NCI-H2227 (cell line): ENCODE measurements around the gene RTP2.
"Not testable (repeated sequence)": the region's sequence is repeated elsewhere in the genome, so short reads cannot be mapped to it uniquely, and the experiment has no call there.

Experiments
- DNase-seq: peaks from one replicate; lab custom pipeline; 2025; ENCODE audit not compliant: unreplicated experiment; lab: John Stamatoyannopoulos, UW

Gene RTP2

DNA sequence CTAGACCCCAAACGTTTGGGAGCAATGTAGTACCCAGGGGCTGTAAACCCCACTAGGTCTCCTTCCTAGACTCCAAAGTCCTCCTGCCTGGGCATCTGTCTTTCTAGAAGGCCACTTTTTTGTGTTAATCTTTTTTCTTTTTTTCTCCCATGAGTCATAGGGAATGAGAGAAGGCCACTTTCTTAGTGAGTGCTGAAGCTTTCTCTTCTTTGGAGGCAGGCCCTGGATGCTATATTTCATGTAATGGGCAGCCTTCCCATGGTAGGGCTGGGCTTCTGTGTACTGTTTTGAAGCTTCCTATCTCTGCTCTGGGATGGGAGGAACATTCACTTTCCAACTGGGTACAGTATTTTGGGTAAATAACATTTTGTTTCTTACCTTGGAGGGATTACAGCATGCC, 15.2 kb upstream of the RTP2 start:
- no peak for DNase-seq

DNA sequence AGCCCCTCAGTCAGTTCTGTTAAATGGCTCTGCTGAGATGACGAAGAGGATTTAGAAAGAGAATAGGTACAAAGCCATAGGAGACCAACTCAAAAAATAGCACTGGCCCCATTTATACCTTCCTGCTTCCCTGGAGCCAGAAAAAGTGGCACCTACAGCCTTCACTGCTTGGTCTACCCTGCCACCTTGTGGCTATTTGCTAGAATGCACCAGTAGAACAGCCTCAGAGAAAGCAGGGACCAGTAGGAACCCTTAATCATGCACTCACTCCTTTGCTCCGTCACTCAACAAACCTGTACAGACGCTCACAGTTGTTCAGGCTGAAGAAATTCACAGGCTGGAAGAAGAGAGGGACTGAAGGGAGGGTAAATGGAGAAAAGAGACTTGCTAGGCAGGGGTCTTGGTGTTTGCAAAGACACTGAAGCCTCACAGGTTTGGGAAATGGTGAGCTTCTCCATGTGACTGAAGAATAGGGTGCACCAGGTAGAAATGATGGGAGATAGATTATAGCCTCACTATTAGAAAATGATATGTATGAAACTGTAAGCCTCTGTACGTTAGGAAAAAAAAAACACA, 12.1 kb upstream of the RTP2 start:
- peak; percentile 76 for DNase-seq

DNA sequence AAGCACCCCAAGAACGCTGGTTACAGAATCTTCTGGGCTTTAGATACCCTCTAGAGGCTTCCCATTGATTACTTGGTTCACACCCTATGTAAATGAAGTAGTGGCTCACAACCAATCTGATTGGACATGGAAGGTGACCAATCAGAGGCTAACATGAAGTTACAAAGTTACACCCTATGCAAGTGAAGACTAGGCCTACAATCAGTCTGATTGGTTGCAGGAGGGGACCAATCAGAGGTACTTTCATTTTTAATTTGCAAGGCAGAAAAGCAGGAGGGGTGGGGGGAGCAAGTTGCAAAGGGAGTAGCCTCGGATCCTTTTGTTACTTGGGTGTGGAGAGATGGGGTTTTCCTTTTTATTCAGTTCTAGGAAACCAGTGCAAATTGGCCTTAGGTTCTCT, 11.1 kb upstream of the RTP2 start:
- DNase-seq, result no peak

DNA sequence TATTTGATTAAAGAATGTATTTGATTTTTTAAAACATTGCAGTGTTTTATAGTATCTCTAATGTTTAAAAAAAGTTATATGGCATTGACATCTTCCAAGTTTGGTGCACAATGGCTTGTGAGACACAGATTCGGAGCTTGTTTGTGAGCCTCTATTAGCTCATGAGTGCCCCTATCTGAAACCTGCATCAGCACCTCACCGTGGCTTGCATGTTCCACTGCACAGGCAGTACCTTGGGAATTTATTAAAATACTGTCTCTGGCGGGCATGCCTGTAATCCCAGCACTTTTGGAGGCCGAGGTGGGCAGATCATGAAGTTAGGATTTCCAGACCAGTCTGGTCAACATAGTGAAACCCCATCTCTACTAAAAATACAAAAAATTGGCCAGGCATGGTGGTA, 6.8 kb upstream of the RTP2 start:
- DNase-seq, result no peak

DNA sequence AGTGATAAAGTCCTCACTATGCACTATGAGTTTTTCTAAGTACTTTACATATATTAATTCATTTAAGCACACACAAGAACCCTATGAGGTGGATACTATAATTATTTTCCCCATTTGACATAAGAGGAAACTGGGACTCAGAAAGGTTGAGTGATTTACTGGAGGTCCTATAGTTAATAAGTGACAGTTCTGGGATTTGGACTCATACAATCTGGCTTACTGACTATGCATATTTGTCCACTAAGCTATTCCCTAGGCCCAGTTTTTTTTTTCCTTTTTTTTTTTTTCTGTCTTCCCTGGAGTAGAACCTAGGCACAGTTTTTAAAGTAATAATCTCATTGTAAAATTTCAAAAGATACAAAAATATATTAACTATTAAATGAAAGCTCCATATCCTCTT, 6.3 kb upstream of the RTP2 start:
- DNase-seq, result no peak

DNA sequence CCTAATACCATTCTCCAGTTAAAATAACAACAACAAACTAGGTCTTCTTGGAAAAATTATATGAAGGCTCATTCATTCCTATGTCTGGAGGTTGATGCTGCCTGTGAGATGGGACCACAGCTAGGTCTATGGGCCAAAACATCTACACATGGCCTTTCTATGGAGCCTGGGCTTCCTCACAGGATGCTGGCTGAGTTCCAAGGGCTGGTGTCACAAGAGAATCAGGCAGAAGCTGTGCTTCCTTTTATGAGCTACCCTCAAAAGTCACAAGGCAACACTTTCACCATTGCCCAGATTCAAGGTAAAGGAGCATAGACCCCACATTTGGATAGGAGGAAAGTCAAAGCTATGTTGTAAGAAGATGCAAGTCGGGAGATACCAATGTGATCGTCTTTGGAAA, 4.6 kb upstream of the RTP2 start:
- DNase-seq, result no peak

DNA sequence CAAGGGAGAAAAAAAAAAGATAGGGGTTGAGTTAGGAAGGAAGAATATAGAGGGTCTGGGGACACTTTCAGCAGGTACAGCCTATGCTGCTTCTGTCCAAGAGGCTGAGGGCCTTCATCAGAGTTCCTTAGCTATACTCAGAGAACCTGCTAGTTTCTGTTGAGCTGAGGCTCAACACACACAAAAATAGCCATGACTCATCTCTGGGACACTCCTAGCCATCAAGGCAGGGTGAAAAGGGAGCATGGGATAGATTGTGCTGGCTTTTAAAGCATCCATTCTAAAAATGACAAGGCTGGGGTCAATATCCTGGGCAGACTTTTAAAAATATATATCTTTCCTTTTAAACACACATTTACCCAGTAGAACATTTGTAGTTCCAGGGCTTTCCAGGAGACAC, 2.8 kb upstream of the RTP2 start:
- DNase-seq, result no peak

DNA sequence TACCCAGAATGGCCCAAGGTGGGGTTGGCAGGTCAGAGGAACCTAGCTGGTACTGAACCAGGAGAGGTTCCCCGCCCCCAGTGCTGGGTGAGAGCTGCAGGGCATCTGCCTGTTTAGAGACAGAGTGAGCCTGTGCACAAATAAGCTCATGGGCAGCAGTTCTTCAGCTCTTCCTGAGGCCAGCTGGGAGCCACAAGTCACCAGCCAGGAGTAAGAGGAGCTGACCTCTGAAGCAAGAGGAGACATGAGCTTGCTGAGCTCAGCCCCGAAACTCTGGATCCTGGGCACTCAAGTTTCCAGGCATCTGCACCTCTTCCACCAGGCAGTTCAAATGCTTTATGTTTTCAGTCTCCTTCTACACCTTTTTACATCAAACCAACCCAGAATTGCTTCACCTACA, 2.1 kb downstream of the RTP2 start:
- DNase-seq, result no peak

DNA sequence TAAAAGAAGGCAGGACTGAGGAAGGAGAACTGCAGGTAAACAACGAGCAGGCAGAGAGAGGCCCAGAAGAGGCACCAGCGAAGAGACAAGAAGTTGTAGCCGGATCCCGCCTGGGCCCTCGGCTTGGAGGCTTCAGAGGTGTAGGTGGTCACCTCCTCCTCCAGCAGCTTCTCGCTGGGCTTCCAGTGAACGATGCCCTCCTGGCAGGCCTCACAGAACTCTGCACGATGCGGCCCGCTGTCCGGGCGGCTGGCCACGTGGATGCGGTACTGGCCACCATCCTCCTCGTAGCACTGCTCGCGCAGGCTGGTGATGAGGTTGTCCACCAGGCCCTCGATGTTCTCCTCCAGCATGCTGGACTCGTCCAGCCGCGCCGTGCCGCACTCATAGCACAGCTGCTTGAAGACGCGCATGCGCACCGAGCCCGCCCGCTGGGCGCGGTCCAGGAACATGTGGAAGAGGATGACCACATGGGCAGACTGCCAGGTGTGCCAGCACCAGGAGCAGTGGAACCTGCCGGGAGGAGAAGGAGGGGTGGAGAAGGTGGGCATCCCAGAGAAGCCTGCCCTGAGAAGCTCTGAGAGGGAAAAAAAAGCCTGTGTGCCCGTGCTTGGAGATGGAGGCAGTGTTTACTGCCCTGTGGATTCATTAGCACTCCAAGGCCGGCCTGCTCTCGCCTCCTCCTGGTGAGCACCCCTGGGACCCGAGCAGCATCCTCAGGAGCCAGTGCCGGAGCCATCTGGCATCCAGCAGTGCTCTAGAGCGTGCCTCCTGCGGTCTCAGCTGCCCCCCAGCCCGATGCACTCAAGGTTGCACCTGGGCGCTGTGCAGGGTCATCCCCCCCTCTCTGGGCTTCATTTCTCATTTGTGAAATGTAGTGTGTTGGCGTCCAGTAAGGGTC, 3.6 kb downstream of the RTP2 start:
- no peak for DNase-seq

DNA sequence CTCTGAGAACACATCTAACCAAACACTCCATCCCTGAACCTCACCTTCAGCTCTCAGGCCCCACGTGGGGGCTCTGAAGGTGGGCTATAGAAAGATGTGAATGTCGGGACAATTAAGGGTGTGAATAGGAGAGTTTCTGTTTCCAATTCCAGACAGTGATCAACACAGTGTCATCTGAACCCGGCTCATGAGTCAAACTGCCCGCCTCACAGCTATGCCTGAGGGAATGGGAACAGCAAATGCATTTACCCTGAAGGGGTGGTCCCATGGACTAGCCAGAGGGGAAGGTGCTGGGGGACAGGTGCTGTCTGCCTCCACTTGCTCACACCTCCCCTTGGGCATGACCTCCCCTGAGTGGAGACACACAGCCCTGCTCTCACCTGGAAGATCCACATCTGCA, 6.3 kb downstream of the RTP2 start:
- DNase-seq, result no peak

DNA sequence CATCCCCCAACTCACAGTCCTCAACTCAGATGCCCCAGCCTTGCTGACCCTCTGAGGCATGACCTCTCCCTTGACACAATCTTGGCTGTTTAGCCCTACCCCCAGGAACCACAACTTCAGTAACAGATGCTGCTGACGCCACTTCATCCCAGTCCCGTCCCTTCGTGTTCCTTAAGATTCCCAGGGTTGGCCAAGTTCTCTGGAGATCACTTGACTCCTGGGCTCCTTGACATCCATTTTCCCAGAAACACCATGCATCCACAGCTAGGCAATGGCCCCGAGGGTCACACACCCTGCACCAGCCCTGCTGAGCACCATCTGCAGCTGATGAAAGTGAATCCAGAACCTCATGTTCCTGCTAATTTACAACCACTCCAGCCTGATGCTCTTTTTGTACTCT, 6.9 kb downstream of the RTP2 start:
- DNase-seq, result no peak

DNA sequence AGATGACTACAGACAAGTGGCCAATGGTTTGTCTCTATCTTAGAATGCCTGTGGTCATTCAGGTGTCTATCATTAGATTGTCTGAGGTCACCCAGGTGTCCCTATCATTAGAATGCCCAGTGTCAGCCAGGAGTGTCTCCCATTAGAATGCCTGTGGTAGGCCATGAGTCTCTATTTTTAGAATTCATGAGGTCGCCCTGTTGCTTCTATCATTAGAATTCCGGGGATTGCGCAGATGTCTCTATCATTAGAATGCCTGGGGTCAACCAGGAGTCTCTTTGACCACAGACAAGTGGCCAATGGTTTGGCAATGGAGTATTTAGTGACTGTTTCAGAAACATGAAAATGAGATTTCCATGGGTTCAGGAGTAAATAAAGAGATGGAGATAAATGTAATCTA, 7.6 kb downstream of the RTP2 start:
- no peak for DNase-seq

DNA sequence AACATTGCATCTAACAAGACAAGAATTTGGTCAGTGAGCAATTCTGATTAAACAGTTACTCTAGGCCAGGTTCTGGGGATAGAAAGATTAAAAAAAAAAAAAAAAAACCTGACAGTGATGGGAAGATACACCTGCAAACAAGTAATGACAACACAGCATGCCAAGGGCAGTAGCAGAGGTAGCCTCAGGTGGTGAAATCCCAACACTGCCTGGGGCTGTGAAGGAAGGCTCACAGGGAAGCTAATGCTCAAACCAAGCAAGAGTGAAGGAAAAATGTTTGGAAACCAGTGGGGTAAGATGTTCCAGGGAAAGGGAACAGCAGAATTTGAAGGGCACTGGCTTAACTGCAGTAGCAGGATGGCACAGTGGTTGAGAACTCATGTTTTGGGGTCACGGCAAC, 8.9 kb downstream of the RTP2 start:
- no peak for DNase-seq

DNA sequence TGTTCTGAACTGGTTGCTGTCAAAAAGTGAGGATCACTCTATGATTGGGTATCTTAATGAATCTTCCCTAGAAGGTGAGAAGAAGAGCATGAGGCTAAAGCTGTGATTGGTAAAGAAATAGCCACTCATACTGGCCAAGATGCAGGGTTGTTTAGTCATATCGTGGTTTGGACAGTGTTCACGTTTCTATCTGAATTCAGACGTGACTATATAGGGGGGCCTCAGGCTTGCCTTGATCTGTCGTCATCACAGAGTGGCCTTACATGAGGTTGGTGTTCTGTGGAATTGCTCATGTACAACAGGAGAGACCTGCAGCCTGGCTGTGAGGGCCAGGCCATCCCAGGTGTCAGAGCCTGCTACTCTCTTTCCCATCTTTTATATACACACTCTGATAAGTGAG, 12.4 kb downstream of the RTP2 start:
- no peak for DNase-seq

DNA sequence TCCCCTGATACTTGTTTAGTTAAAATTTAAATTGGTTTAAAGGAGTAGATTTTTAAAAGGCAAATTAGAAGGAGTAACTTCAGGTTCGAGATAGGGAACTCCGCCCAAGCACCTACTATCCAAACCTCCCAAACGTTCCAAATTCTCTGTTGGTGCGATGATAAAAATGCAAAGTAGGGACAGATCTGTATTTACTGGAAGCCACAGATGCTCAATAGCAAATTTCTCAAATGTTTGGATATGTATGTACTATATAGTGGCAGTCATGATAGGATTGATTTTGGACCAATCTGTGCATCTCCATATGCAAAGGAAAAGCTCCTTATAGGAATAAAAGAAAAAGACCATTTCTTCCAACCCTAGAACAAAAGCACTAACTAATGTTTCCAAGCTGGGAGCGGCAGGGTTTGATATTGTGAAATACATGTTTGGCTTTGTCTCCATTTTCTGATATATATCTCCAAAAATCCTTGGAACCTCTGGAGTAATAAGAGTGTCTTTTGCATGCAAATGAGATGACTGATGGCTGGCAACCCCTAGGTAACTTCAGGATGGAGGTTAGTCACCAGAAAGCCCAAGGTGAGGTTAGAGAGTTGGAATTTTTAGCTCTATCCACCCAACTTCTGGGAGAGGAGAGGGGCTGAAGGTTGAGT, 15.6 kb downstream of the RTP2 start:
- no peak for DNase-seq

DNA sequence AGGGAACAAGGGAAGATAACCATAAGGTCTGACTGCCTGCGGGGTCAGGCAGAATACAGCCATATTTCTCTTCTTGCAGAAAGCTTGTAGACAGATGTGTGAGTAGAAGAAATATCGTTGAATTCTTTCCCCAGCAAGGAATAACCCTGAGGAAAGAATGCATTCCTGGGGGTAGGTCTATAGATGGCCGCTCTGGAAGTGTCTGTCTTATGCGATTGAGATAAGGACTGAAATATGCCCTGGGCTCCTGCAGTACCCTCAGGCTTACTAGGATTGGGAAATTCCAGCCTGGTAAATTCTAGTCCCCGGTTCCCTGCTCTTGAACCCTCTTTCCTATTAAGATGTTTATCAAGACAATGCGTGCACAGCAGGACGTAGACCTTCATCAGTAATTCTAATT, 16.4 kb downstream of the RTP2 start:
- DNase-seq, result no peak

DNA sequence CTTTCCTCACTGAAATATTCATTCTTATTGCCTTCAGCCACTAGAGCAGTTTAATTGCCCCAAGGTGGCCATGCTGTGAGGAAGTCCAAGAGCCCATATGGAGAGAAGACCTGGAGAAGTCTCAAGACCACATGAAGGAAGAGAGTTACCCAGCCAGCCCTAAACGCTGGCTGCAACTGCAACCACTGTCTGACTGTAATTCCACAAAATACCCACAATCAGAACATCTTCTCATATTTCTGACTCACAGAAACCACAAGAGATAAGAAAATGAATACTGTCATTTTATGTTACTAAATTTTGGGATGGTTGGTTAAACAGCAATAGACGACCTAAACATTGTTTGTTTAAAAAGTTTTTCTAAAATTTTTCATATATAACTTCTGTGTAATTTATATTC, 17.5 kb downstream of the RTP2 start:
- no peak for DNase-seq

DNA sequence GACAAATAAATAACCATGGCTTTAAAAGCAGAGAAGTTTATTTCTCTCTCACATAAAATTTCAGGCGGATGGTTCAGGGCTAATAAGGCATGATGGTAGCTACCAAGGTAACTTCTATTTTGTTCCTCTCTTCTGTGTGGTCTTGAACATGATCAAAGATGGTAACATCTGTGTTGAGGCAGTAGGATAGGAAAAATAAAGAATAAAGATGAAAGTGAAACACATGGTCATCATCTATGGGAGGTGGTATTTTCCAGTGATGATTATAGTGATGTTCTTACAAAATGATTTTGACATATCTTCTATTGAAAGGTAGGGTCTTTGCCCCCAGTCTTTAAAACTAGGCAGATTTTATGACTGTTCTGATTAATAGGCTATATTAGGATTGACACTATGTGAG, 17.9 kb downstream of the RTP2 start:
- DNase-seq, result no peak

DNA sequence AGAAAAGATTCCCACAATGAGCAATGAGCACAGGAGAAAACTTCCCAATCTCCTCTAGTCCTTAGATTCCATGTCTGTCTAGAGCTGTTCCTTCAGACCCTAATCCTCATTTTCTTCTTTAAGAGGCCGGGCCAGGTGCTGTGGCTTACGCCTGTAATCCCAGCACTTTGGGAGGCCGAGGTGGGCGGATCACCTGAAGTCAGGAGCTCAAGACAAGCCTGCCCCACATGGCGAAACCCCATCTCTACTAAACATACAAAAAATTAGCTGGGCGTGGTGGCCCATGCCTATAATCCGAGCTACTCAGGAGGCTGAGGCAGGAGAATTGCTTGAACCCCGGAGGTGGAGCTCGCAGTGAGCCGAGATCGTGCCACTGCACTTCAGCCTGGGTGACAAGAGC, 20.6 kb downstream of the RTP2 start:
- not testable (repeated sequence) for DNase-seq

DNA sequence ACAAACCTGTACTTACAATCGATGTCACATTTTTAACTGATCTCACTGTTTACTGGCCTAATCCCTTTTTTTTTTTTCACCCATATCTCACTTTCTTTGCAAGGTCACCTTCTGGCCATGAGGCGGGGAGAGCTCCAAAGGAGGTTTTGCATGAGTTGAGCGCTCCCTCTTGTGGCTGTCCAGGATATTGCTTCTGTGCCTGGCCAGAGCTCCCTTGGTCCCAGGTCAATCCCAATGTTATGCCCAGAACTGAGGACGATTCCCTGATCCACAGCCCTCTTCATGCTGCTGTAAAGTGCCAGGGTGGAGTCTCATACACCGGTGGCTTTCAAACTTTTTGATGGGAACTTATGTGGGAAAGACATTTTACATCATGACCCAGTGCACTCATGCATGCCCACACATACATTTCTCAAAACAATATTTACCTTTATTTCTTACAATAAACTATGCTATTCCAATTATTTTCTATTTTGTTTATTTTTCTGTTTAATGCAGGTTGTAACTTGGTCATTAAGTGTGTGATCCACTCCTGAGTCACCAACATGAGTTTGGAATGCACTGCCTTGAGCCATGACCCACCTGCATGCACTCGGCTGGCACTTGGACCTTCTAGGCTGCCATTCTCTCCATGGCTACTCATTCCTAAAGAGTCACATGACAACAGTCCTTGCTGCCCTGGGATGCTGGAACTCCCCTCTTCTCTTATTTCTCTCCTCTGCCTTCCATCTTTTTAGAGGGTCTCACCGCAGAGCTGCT, 22.5 kb downstream of the RTP2 start:
- DNase-seq, result peak; percentile 64

DNA sequence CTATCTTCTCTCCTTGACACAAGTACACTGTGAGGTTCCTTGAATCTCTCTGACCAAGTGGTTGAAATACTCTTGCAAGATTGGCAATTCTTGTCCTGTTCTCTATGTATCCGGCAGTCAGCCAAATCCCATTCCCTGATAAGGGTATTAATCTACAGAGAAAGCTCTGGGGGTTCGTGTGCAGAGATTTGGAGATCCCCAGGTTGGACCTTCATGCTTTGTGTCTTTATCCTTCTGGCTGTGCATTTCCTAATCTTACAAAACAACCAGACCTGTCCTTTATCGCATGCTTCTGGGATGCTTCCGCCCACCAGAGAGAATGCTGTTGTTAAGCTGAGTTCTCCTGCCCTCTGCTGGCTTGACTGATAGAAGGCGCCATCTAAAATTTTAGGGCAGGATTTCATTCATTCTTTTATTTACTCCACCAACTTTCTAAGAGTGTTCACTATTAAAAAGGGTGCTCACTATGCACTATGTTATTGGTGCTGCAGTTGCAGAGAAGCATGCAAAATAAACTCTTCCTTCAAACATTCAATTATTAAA, 23.6 kb downstream of the RTP2 start:
- peak; percentile 32 for DNase-seq
